EH (cell line): Measurements from ENCODE around the gene CMTM7.

Source experiments
- DNase-seq: peaks from one replicate; pipeline ENCODE4 v3.0.0-alpha.2; 2015; ENCODE audit warnings: low read depth

The CMTM7 gene

DNA sequence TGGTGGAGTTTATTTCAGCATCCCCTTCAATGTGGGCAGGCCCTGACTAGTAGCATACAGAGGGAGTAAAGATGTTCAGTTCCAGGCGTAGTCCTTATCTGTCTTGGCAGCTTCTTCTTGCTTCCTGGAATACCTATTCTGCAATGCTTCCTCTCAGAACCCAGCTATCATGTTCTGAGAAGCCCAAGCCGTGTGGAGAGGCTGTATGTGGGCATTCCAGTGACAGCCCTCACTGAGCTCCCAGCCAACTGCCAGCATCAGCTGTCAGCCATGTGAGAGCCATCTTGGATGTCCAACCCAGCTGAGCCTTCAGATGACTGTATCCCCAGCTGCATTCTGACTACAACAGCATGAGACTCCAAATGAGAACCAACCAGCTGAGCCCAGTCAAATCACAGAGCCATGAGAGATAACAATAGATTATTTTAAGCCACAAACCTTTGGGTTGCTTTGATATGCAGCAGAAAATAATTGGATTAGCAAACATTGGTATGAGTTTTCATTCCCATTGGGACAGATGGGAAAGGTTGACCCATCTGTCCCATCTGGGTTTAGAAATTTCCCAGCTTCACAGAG is 8.4 kb upstream of the CMTM7 start:
- no peak for DNase-seq

DNA sequence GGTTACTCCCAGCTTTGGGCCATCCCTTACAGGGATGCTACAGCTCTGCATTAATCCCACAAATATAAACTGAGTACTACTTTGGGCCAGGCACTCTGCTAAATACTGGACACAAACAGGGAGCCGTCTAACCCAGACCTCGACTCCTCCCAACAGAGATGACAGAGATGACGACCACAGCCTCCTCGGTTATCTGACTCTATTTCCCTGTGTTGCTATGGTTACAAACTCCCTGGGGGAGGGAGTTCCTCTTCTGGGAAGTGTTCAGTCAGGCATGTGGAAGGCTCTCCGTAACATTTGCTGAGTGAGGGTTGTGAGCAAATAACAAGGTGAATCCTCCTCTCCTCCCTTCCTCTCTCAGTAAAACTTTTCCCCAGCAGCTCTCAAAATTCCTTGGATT is 6.7 kb upstream of the CMTM7 start:
- peak; percentile 33 for DNase-seq

DNA sequence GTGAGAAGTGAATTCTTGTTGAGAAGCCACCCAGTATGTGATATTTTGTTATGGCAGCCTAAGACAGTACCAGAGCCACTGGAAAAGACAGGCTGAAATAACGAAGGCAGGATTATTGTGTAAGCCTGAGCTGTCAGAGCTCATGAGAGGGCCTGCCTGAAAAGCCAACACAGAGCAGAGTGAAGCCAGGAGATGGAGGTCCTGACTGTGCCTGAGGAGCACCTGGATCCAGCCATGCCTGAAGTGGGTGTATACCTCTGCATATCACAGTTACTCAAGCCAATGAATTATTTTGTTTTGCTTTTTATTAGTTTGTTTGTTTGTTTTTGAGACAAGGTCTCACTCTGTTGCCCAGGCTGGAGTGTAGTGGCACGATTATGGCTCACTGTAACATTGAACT is 4.1 kb upstream of the CMTM7 start:
- no peak for DNase-seq

DNA sequence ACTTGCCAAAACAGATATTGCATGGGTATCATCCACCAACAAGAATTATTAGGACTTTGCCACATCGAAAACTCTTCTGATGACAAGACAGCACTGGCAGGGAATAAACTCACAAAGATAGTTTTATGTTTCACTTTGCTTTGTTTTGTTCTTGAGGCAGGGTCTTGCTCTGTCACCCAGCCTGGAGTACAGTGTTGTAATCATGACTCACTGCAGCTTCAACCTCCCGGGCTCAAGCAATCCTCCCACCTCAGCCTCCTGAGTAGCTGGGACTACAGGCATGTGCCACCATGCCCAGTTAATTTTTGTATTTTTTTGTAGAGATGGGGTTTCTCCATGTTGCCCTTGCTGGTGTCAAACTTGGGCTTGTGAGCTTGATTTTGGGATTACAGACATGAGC is 2.1 kb upstream of the CMTM7 start:
- peak; percentile 9 for DNase-seq

DNA sequence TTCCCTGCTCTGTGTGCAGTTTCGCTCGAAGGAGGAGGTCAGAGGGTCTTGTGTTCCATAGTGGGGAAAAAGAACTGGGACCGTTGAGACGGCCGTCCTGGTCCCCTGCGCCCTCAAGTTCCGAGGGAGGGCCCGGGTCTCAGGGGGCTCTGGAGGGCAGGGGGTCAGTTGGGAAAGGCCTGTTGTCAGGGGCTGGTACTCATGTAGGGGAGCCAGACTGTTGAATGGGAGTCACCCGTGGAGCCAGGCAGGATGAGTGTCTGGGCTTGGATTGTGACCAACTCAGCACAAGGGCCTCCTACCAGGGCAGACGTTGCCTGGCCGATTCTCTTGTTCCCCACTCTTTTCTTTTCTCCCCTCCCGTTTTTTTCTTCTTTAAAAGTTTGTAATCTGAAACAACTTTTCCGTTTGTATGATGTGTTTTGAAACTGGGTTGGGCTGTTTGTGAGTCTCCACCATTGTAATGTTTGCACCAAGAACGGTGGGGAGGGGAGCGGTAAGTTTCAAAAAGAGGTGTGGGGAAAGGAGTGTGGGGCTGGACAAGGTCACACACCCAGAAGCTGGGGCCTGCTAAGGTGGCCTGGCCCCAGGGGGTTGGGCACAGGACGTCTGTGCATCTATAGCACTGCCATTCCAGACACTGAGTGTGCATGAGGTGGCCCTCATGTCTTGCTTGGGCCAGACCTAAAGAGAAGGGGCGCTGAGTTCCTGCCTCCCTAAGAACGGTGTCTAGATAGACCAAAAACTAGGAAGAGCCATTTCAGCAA is 1.1 kb downstream of the CMTM7 start:
- DNase-seq: peak; percentile 79

DNA sequence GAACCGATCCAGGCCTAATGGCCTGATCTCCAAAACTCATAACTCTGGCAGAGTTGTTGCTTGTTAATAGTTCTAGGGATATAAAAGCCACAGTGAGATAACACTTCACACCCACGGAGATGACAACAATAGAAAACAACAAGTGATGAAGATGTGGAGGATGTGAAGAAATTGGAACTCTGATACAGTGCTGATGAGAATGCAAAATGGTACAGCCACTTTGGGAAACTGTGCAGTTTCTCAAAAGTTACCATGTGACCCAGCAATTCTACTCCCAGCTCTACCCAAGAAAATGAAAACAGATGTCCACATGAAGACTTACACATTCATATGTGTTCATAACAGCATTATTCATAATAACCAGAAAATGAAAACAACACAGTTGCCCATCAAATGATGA is 3.8 kb downstream of the CMTM7 start:
- no peak for DNase-seq

DNA sequence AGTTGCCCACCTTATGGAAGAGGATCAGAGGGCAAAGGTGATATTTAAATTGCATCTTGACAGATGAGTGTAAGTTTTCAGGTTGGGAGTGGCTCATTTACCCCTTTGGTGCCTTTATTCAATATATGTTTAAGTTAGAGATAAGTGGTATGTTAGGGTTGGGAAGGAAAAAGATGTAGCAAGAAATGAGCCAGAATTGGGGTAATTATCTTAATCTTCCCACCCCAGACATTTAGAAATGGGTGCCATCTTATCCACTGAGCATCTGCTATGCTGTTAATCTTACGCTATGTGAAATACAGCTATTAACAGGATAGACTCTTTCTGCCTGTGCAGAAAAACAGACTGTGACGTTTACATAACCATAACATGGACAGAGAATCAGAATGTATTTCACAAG is 6.3 kb downstream of the CMTM7 start:
- no peak for DNase-seq

DNA sequence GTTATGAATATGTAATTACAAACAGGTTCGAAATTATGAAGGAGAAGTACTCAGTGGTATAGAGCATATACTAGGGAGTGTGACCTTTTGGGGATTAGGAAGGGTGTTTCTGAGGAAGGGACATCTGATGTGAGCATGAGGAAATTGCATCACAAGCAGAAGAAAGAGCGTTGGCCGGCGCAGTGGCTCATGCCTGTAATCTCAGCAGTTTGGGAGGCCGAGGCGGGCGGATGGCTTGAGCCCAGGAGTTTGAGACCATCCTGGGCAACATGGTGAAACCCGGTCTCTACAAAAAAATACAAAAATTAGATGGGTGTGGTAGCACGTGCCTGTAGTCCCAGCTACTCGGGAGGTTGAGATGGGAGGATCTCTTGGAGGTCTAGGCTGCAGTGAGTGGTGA is 6.9 kb downstream of the CMTM7 start:
- no peak for DNase-seq

DNA sequence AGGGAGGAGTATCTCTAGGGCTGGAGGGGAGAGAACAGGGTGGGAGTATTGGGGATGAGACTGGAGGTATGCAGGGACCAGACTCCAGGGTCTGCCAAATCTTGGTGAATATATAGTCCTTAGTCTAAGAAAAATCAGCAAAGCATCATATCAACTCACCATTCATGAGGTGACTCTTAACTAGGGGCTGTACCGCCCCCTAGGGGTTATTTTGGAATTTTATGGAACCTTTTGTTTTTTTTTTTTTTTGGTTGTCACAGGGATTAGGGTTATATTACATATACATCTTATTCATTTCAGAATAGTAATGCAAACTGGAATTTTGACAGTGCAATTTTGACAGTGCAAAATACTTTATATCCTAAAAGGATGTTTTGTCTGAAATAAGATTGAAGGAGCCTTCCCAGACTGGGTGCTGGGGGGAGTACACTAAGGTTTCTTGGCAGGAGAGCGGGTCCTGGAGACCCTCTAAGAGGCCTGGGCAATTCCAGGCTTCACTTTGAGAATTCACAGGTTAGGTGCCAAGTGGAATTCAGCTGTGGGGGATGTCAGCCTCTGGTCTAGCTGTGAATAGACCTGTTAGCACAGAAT is 7.5 kb downstream of the CMTM7 start:
- peak; percentile 59 for DNase-seq

DNA sequence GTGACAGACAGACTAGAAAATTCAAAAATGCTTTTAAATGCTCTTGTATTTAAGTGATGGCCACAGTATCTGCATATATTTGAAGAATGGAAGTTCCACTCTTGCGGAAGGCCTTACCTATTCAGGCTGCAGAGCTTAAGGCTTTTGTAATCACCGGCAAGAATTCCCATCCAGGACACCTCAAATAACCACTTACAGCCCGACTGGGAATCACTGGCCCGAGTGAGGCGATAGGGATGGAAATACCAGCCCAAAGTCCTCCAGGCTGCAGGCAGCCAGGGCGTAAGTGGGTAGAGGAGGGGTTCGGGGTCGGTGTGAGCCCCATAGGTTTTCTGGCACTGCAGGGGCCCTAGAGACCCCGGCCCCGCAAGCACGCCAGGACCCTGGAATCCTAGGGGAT is 9.5 kb downstream of the CMTM7 start:
- DNase-seq: no peak

DNA sequence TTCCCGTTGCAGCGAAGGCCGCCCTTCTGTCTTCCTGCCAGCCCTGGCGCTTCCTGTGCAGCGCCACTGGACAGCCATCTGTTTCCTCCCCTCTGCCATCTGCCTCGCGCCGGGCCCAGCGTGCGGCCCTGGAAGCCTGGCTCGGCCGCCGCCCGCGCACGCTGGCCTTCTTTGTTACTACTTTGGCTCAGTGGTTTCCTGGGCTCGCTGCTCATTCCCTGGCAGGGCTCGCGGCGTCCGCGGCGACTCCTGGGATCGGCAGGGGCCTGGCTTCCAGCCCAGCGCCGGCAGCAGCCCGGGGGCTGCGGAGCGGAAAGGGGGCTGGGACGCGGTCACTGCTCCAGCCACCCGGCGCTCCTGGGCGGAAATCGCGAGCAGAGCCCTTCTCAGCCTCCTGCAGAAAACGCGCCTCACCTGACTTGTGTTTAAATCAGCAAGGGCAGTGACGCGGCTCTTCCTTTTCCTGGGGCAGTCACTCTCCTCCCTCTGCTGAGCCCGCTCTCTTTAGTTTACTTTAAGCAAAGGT is 10.0 kb downstream of the CMTM7 start:
- DNase-seq: peak; percentile 86

DNA sequence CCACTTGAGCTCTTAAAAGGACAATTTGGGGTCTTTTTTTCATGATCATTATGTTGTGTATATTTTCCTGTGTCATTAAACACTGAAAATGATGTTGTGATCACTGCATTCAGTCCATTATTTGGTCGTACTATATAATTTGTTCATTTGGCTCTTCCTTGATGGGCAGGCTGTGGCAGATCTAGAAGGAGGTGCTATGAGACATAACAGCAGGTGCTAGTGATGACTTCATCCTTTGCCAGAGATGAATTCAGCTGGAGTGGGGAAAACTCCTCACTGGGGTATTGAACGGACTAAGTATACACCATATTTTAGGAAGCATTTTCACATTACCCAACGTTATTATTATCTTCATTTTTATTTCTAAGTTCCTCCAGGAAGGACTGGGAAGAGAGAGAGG is 12.0 kb downstream of the CMTM7 start:
- DNase-seq: no peak

DNA sequence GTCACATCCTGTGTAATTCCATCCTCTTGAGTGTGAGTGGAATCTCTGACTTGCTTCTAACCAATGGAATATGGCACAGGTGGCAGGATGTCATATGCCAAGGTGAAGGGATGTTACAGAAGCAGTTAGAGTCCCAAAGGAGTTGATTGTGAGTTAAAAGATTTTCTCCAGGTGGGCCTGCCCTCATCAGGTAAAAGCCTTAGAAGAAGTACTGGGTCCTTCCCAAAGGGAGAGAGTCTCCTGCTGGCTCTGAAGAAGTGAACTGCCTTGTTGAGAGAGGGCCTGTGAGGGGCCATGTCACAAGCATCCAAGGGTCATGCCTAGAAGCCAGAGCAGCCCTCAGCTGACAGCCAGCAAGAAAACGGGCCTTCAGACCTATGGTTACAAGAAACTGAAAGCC is 13.1 kb downstream of the CMTM7 start:
- DNase-seq: no peak

DNA sequence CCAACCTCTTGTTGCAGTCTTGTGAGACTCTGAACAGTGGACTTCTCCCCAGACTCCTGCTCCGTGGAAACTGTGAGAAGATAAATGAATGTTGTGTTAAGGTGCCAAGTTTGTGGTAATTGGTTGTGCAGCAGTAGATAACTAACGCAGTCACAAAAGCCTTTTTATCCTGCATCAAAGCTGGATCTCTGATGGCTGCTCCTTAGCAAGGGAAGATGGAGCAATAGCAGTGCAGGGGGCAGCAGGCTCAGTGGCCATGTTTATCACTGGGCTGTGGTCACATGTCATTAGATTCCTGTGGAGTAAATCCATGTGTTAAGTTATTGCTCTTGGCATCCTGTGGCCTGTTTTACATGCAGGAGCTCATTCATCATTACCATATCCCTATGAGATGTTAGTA is 13.5 kb downstream of the CMTM7 start:
- DNase-seq: peak; percentile 64

DNA sequence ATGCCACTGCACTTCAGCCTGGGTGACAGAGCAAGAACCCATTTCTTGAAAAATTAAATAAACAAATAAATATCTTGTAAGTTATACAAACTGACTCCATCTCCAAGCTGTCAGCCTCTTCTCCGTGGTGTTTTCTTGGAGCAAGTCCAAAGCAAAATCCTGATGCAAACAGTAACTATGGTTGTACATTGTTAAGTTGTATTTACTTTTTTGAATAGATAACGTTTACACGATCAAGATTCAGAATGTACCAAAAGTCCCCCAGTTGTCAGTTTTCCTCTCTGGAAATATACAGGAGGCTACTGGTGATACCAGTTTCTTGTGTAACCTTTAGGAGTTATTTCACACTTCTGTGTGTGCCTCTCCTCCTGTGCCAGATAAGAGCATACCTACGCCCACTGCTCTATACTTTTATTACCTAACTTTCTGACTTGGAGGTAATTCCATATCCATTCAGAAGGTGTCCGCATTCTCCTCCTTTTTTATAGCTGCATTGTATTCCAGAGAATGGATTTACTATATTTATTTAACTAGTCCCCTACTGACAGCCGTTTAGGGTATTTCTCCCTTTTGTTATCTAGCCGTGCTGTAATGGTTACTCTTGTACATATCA is 14.2 kb downstream of the CMTM7 start:
- no peak for DNase-seq

DNA sequence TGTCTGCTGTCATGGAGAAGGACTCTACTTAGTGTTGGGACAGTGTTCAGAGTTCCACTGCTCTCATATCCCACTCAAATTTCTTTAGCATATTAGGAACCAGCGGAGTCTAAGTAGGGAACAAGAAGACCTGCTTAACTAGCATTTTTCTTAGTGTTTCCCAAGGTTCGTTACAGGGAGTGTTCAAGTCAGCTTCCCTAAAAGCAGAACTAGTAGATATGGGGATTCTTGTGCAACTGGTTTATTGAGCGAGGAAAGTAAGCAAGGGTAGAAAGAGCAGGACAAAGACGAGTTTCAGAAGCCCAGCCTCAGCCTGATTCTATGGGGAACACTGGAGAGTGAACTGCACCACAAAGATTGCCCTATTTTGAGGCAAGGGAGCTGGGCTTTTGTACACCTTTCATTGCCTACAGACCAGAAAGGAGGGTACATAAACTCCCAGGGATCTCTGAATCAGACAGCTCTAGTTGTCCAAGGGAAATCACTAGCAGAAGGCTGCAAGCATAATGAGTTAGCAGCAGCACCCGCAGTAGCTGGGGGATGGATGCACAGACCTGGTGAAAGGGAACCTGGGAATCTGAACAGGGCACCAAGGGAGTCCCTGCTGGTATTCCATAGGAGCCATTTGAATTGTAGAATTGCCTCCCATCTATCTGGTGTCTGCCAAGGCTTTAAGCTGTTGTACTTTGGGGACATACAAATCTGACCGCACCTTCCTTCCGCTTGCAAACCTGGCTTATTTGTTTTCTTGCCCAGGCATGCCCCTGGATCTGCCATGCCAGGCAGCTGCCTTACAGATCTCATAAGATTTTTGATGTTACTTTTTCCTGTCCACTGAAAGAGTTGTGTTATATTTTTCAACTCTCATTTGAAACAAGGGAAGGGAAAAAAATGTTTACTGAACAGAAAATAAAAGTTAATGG is 15.1 kb downstream of the CMTM7 start:
- no peak for DNase-seq

DNA sequence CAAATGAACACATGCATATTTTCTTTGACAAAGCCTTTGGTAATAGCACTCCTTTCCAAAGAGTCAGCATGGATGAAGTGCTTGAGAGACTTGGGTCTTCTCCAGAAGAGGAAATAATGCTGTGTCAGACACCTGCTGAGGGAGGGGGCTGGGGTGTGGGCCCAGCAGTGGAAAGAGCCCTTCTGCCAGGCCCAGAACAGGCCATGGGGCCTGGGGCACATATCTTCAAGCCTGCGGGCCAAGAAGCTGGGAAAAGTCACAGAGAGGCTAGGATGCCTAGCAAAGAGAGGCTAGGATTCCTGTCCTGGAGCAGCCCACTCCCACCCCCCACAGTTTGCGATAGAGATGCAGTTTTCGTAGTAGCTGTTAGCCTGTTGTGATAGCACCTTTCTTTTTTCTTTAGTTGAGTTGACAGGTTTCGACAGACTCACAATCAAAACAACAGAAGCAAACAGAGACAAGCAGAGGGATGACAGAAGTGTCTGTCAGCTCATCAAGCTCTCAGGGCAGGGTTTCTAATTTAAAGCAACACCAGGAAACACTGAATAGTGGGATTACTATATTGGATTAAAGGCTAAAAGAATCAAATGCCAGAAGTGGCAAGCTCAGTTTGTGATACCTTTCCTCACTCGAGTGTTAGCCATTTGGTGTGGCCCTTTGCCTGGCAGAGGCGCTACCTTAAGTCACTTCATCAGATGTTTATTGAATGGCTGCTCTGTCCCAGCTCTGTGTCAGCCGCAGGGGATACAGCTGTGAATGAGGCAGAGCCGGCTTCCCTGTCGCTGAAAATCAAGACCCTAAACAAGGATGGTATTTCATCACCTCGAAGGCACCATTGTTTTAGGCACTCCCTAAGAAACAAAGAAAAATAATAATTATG is 19.0 kb downstream of the CMTM7 start:
- no peak for DNase-seq

DNA sequence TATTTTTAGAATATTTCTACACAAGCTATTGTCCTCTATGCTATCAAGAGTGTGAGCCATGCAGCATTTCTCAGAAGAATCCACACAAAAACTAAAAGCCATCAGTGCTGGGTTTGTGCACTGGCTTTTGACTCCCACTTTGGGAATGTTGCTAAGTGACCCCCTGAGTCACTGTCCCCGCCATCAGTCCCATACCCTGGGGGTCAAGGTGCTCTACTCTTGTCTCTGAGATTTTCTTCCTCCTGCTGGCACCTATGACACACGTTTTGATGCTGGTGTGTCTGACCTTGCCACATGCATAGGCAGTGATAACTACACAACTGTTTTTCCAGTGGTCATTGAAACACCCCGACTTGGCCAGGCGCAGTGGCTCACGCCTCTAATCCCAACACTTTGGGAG is 19.8 kb downstream of the CMTM7 start:
- DNase-seq: no peak

DNA sequence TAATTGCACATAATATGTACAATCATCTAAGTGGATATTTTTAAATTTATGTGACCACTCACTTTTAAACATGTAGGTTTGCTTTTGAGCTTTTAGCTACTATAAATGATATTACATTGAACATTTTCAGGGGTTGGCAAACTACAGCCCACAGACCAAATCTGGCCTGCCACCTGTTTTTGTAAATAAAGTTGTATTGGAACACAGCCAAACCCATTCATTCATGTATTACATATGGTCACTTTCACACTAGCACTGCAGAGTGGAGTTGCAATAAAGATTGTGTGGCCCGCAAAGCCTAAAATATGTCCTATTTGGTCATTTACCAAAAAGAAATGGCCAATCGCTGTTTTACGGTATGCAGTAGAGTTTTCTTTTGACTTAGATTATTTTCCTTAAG is 21.2 kb downstream of the CMTM7 start:
- DNase-seq: no peak

DNA sequence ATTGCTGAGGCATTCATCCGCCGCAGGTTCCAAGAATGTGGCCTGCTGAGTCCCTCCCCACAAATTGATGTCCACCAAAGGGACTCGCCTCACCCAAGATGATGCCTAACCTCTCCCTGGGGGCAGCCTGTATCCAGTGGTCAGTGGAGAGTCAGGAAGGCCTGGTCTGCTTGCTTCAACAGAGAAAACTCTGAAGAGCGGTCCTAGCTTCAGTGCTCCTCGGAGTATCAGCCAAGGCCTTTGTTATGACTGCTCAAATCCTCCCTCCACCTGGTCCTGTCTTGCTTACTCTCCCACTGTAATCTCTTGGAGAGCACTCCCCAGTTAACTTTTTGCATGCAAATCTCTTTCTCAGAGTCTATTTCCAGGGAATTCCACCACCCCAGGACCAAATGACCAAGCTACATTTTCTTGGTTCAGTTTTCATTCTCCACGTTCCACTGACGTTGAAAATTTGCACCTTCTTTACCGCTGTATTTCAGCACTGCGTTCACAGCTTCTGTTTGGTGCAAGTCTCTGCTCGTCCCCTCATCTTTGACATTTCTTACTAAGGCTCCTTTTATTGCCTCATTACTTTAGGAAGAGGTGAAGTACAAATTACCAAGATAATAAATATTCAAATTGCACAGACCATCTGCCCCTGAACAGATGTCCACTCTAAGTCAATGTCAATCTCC is 22.3 kb downstream of the CMTM7 start:
- DNase-seq: no peak
